HG03520 (cell line): ENCODE measurements around the gene PCDHGA7.
"Not testable (repeated sequence)": the region's sequence is repeated elsewhere in the genome, so short reads cannot be mapped to it uniquely, and the experiment has no call there.

ENCODE experiments used
- ATAC-seq: cut with Tn5 transposase; IDR thresholded peaks from one replicate; pipeline ENCODE4 v1.9.1; 2021; ENCODE audit warnings: mild to moderate bottlenecking, moderate library complexity; ENCODE audit not compliant: unreplicated experiment

PCDHGA7 gene

GRCh38 chr5:141422742-141423291 is 40.3 kb downstream of the PCDHGA7 start:
- ATAC-seq: no peak

GRCh38 chr5:141427783-141428426 is 45.4 kb downstream of the PCDHGA7 start:
- no peak for ATAC-seq

- ATAC-seq: peak; percentile 85
Measured at GRCh38 chr5:141430332-141431113, 48.0 kb downstream of the PCDHGA7 start, which contains the start of gene PCDHGA12. Gene PCDHGA12, plus strand, starts transcription at chr5:141430507. Its CDS starts 253 bp downstream, at chr5:141430760.

- no peak for ATAC-seq
Measured at GRCh38 chr5:141431286-141431685, 48.7 kb downstream of the PCDHGA7 start.

- not testable (repeated sequence) for ATAC-seq
Measured at GRCh38 chr5:141432308-141432707, 49.8 kb downstream of the PCDHGA7 start.

GRCh38 chr5:141432726-141433125 is 50.2 kb downstream of the PCDHGA7 start:
- not testable (repeated sequence) for ATAC-seq

GRCh38 chr5:141434006-141434405 is 51.5 kb downstream of the PCDHGA7 start:
- no peak for ATAC-seq
